ENCODE results near the gene PSME1. TPM values are rescaled to one million over a fixed set of nuclear protein-coding genes. Genes with fewer than 3 reads are reported as not detected.

Gene PSME1
- total and polyA plus RNA-seq, 2 donors (not counting 3 experiments of a cell fraction or from before 2014, with no cell fraction given): 98.1 to 135 TPM

DNA sequence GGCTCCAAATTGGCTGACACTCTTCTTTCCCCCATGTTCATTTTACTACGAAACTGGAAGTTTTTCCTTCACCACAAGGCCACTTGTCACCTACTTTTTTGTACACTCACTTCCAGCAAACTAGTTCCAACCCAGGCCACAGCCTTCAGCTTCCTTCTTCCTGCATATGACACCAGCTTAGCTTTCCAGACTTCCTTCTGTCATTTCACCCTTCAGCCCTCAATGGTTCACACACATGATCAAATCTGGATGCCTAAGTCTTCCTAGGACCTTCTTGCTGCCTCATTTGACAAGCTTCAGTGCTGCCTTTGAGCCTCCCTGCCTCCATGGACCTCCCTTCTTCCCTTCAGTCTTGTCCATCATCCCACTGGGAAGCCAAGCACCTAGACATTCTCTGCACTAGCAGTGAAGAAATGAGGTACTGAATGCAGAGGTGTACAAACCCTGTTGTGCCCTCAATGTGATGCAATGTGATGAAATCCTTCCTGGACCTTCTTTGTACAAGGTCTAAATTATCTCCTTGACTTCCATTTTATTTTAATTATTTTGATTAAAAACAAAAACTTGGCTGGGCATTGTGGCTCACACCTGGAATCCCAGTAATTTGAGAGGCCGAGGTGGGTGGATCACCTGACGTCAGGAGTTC lies 31.6 kb downstream of the PSME1 start:
- CTCF ChIA-PET: interaction anchor here (1.1 kb wide), 1 partner anchor 10 kb away, joined by 3 read pairs; no protein-coding TSS in a partner anchor
- POLR2A ChIA-PET: interaction anchor here (0.6 kb wide), 1 partner anchor 8 kb away, joined by 6 read pairs; no protein-coding TSS in a partner anchor

More for the DNA sequence above, 31.6 kb downstream of the PSME1 start:
- Histone ChIP-seq H3K79me2 (ENCODE audit: control insufficient read depth, insufficient read depth, low read length) (peaks cover 3% of the 10 kb centered on the region), H3K4me2 (ENCODE audit: insufficient read depth, low read length) (no peak overlapping the region), H3K27me3 (ENCODE audit: control insufficient read depth in 2 of 2, insufficient read depth in 2 of 2, low read length in 2 of 2) (no peaks in the 10 kb centered on the region), H3K9me1 (replicated peaks; ENCODE audit: control insufficient read depth, extremely low read depth, insufficient read depth, low read length) (no peaks in the 10 kb centered on the region), H3K36me3 (ENCODE audit: control insufficient read depth in 2 of 2, extremely low read depth in 1 of 2, insufficient read depth in 2 of 2, low read length in 2 of 2) (peaks cover 17 to 37% of the 10 kb centered on the region in 2 experiments), H3K4me3 (replicated peaks in 1 of 3; ENCODE audit: insufficient read depth in 1 of 3, low read depth in 1 of 3, low read length in 3 of 3) (no peak overlapping the region), H3K27ac (ENCODE audit: insufficient read depth, low read depth, low read length) (no peak overlapping the region), H4K20me1 (replicated peaks; ENCODE audit: control insufficient read depth, extremely low read depth, insufficient read depth, low read length) (no peaks in the 10 kb centered on the region), H2AFZ (ENCODE audit: low read depth, low read length) (no peak overlapping the region), H3K9ac (replicated peaks; ENCODE audit: extremely low read depth, insufficient read depth, low read length) (no peak overlapping the region), H3K4me1 (ENCODE audit: control insufficient read depth, extremely low read depth, insufficient read depth, low read length) (peaks cover 3% of the 10 kb centered on the region), H3K9me3 (replicated peaks; ENCODE audit: control insufficient read depth, insufficient read depth, low read length) (no peaks in the 10 kb centered on the region)
- DNase-seq (ENCODE audit: low read depth, low spot score) (no peak), FAIRE-seq (no peak)
- dilution Hi-C loops (cut with MboI; ENCODE audit: extremely low pct_ligation_motif_present, low sequenced_read_pairs) (no loop called here), intact Hi-C loops (cut with micrococcal nuclease) (no loop called here)
- TF ChIP-seq POLR2A (IDR thresholded peaks at IDR 0.05; ENCODE audit: low read depth, low read length): no peak
- TF ChIP-seq, protein P1, sequence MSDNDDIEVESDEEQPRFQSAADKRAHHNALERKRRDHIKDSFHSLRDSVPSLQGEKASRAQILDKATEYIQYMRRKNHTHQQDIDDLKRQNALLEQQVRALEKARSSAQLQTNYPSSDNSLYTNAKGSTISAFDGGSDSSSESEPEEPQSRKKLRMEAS (IDR thresholded peaks at IDR 0.05; ENCODE audit: insufficient read depth, insufficient read length): no peak
- no peak for TF ChIP-seq JUN (IDR thresholded peaks at IDR 0.05; ENCODE audit: borderline replicate concordance, insufficient read depth, insufficient read length, low read depth)
- TF ChIP-seq, protein P2, sequence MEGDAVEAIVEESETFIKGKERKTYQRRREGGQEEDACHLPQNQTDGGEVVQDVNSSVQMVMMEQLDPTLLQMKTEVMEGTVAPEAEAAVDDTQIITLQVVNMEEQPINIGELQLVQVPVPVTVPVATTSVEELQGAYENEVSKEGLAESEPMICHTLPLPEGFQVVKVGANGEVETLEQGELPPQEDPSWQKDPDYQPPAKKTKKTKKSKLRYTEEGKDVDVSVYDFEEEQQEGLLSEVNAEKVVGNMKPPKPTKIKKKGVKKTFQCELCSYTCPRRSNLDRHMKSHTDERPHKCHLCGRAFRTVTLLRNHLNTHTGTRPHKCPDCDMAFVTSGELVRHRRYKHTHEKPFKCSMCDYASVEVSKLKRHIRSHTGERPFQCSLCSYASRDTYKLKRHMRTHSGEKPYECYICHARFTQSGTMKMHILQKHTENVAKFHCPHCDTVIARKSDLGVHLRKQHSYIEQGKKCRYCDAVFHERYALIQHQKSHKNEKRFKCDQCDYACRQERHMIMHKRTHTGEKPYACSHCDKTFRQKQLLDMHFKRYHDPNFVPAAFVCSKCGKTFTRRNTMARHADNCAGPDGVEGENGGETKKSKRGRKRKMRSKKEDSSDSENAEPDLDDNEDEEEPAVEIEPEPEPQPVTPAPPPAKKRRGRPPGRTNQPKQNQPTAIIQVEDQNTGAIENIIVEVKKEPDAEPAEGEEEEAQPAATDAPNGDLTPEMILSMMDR (IDR thresholded peaks at IDR 0.05; ENCODE audit: extremely low read depth in 1 of 2, insufficient read depth in 1 of 2, low read depth in 1 of 2, low read length in 2 of 2): no peak
- TF ChIP-seq POLR2AphosphoS5 (IDR thresholded peaks at IDR 0.05; ENCODE audit: insufficient read depth, low read depth, low read length): no peak
- TF ChIP-seq GATA2 (IDR thresholded peaks at IDR 0.05; ENCODE audit: insufficient read depth, insufficient read length, low read depth, low read length): no peak
- TF ChIP-seq FOS (IDR thresholded peaks at IDR 0.05; ENCODE audit: borderline replicate concordance, insufficient read depth, low read length): no peak
- TF ChIP-seq MYC (IDR thresholded peaks at IDR 0.05; ENCODE audit: low read depth, low read length): no peak
- TF ChIP-seq EZH2 (IDR thresholded peaks at IDR 0.05; ENCODE audit: borderline replicate concordance, low read depth, low read length, severe bottlenecking): no peak
- no TSS peak for BruUV-seq (replicated peaks)

Measured in endothelial cell of umbilical vein (primary cell).